ENCODE results near the gene SHISA4.
A peak's percentile ranks its signal among the peaks of the same experiment; 100 is the strongest.

SHISA4 gene

GRCh38 chr1:201859424-201859823, 29.3 kb upstream of the SHISA4 start:
- H3K4me3 ChIP-seq (ENCODE audit: low read depth, low read length): no peak overlapping the region
- no peak for DNase-seq (ENCODE audit: low read depth)
- TF ChIP-seq CTCF (IDR thresholded peaks at IDR 0.05; ENCODE audit: low read depth, low read length, missing control alignments): no peak

GRCh38 chr1:201861448-201861847, 27.2 kb upstream of the SHISA4 start:
- TF ChIP-seq CTCF (IDR thresholded peaks at IDR 0.05; ENCODE audit: low read depth, low read length, missing control alignments): no peak
- no peak overlapping the region for H3K4me3 ChIP-seq (ENCODE audit: low read depth, low read length)
- no peak for DNase-seq (ENCODE audit: low read depth)

GRCh38 chr1:201870397-201870796, 18.3 kb upstream of the SHISA4 start:
- DNase-seq (ENCODE audit: low read depth): no peak

GRCh38 chr1:201874672-201875071, 14.0 kb upstream of the SHISA4 start:
- no peak for DNase-seq (ENCODE audit: low read depth)
- TF ChIP-seq CTCF (IDR thresholded peaks at IDR 0.05; ENCODE audit: low read depth, low read length, missing control alignments): no peak
- H3K4me3 ChIP-seq (ENCODE audit: low read depth, low read length): no peak overlapping the region

More at GRCh38 chr1:201870397-201870796, 18.3 kb upstream of the SHISA4 start:
- no peak for TF ChIP-seq CTCF (IDR thresholded peaks at IDR 0.05; ENCODE audit: low read depth, low read length, missing control alignments)
- no peak overlapping the region for H3K4me3 ChIP-seq (ENCODE audit: low read depth, low read length)

- DNase-seq (ENCODE audit: low read depth): no peak
These were observed 12.4 kb upstream of the SHISA4 start for GRCh38 chr1:201876148-201876818.

GRCh38 chr1:201877877-201878401, 10.8 kb upstream of the SHISA4 start:
- no peak overlapping the region for H3K4me3 ChIP-seq (ENCODE audit: low read depth, low read length)
- peak; percentile 3 for DNase-seq (ENCODE audit: low read depth)
- peak; percentile 66 for TF ChIP-seq CTCF (IDR thresholded peaks at IDR 0.05; ENCODE audit: low read depth, low read length, missing control alignments)

More at GRCh38 chr1:201876148-201876818, 12.4 kb upstream of the SHISA4 start:
- TF ChIP-seq CTCF (IDR thresholded peaks at IDR 0.05; ENCODE audit: low read depth, low read length, missing control alignments): peak; percentile 11
- no peak overlapping the region for H3K4me3 ChIP-seq (ENCODE audit: low read depth, low read length)
